AG09319 (cell line): ENCODE data around the gene SH3TC1.

ENCODE experiments used
- DNase-seq: peaks from one replicate; pipeline ENCODE4 v3.0.0-alpha.2; 2010; ENCODE audit warnings: low read depth; ENCODE audit errors: extremely low read depth
- CTCF ChIP-seq: IDR thresholded peaks from 2 replicates; pipeline ENCODE4 v1.5.1; 2011; ENCODE audit warnings: low read depth, mild to moderate bottlenecking, inconsistent platforms, low read length, moderate library complexity

SH3TC1 gene

DNA sequence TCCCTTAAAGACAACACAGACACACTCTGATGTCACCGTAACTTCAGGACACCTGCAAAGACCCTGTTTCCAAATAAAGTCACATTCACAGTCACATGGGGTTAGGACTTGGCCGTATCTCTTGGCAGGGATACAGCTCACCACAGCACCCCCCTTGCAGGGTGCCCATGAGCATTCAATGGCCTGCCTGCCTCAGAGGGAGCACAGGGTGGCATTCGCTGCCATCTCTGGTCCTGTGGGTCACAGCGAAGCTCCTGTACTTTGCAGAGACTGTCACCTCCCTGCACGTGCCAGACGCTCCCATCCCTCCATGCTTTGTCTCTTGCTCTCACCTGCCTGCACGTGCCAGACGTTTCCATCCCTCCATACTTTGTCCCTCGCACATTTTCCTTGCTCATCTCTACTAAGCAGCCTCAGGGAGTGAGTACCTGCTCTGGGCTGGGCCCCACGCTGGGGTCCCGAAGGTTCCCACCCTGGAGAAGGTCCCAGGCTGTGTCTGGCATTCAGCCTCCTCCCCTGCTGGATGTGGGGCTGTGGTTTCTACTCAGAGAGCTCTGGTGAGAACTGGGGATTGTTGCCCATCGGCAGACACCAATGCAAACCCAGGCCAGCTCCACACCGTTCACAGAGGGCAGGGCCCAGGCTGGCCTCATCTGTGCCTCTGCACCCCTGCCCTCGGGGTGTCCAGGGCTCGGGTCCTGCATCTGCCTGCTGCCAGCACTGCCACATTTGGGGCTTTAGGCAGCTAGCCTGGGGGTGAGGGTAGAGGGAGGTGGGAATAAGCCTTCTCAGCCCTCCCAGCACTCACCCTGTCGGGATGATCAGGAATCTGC, 86.3 kb downstream of the SH3TC1 start:
- no peak for TF ChIP-seq CTCF
- no peak for DNase-seq

- no peak for TF ChIP-seq CTCF
- no peak for DNase-seq
Observed at GRCh38 chr4:8285976-8286718, 87.1 kb downstream of the SH3TC1 start.

DNA sequence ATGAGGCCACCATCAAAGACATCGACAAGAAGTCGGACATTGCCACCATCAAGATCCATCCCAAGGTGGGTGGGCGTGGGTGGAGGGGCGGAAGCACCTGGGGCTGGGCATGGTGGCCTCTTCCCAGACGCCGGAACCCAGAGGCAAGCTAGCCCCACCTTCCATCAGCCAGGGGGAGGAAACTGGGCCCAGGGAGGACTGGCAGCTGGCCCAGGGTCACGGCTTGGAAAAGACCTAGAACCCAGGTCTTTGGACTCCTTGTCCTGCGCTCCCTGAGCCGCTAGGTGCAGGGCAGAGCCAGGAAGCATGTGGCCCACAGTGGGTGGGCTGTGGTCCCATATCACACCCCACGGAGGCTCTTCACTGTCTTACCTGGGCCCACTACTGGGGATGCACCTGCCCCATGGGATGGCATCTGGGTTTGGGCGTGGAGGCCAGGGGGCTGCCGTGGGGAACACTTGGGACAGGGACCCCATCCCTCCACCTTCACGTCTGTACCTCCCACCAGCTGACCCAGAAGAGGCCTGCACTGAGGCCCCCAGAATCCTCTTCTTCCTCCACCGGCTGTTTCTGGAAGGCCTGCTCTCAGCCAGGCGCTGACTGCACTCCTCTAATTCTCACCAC, 87.7 kb downstream of the SH3TC1 start:
- no peak for DNase-seq
- no peak for TF ChIP-seq CTCF

GRCh38 chr4:8287343-8288280, 88.5 kb downstream of the SH3TC1 start:
- no peak for DNase-seq
- TF ChIP-seq CTCF = no peak

DNA sequence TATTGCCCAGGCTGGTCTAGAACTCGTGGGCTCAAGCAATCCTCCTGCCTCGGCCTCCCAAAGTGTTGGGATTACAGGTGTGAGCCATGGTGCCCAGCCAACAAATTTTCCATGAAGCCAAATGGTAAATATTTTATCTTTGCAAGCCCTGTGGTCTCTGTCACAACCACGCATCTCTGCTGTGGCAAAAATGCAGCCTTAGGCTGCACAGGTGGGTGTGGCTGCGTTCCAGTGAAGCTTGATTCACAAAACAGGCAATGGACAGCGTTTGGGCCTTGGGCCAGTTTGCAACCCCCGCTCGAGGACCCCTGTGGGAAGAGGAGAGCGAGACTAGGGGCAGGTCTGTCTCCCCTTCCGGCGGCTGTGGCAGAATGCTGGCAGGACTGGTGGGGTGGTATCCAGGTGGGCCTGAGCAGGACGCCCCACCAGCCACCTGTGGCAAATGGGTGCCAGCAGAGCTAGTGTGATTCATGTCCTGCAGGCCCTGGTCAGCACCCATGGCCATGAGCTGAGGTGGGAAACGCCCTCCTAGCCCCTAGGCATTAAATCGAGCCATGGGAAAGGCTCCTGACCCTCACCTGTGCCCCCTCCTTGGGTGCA, 90.2 kb downstream of the SH3TC1 start:
- TF ChIP-seq CTCF = no peak
- DNase-seq = no peak

DNA sequence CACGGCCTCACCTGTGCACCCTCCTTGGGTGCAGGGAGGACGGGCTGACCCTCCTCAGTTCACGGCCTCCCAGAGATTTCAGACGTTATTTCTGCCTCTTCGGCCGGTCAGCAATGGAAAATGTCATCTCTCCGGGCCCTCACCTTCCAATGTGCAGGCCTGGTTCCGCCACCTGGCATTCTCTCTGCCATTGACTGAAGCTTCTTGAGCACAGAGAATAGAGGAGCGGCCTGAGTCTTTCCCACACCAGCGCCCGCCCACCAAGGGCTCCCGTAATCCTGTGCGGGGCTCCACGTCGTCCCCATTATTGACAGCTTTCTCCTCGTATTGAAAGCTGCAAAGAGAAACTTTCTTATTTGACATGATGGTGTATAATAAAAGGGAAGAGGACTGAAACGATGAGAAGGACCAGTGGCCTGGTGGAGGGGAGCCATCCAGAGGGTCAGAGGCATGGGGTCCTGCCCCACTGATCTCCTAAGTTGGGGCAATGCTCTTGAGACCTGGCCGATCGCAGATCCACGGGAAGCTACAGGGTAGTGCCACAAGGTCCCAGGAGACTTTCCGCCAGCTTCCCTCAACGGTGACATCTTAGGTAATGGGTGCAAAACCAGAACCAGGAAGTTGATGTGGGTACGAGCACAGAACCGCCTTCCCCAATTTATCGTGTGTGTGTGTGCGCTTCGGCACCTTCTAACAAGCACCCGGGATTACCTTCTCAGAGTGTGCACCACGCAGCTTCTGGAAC, 91.0 kb downstream of the SH3TC1 start:
- no peak for DNase-seq
- TF ChIP-seq CTCF = no peak
